Activated CD8-positive, alpha-beta memory T cell treated with anti-CD3 and anti-CD28 coated beads for 1 hour (primary cell): ENCODE data around the gene OR51E1.

ENCODE experiments used
- DNase-seq, 2 donors: peaks; one replicate each; pipeline ENCODE4 v3.0.0-alpha.2; 2020; ENCODE audit warnings: low read depth in 1 of 2; ENCODE audit errors: extremely low read depth in 1 of 2

Gene OR51E1

DNA sequence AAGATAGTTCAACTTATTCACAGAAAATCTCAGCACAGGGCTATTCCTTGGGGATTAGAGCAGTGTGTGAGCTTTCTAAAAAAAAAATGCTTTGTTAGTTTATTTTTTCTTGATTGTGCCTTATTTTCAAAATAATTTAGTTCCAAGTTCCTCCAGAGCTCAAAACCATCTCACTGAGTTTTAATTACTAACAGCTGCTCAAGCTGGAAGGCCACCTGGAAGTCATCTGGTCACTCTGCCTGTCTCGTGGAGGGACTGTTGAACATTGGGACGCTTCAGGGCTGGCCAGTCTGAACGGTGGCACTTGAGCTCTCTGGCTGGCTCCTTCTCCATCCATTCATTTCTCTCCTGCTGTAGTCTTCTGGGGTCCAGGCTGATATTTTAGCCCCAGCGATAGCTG lies 4.0 kb downstream of the OR51E1 start:
- DNase-seq = no peak

DNA sequence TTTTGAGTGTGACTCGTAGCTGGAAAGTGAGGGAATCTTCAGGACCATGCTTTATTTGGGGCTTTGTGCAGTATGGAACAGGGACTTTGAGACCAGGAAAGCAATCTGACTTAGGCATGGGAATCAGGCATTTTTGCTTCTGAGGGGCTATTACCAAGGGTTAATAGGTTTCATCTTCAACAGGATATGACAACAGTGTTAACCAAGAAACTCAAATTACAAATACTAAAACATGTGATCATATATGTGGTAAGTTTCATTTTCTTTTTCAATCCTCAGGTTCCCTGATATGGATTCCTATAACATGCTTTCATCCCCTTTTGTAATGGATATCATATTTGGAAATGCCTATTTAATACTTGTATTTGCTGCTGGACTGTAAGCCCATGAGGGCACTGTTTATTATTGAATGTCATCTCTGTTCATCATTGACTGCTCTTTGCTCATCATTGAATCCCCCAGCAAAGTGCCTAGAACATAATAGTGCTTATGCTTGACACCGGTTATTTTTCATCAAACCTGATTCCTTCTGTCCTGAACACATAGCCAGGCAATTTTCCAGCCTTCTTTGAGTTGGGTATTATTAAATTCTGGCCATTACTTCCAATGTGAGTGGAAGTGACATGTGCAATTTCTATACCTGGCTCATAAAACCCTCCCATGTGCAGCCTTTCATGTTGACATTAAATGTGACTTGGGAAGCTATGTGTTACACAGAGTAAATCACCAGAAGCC lies 11.0 kb downstream of the OR51E1 start:
- no peak for DNase-seq

DNA sequence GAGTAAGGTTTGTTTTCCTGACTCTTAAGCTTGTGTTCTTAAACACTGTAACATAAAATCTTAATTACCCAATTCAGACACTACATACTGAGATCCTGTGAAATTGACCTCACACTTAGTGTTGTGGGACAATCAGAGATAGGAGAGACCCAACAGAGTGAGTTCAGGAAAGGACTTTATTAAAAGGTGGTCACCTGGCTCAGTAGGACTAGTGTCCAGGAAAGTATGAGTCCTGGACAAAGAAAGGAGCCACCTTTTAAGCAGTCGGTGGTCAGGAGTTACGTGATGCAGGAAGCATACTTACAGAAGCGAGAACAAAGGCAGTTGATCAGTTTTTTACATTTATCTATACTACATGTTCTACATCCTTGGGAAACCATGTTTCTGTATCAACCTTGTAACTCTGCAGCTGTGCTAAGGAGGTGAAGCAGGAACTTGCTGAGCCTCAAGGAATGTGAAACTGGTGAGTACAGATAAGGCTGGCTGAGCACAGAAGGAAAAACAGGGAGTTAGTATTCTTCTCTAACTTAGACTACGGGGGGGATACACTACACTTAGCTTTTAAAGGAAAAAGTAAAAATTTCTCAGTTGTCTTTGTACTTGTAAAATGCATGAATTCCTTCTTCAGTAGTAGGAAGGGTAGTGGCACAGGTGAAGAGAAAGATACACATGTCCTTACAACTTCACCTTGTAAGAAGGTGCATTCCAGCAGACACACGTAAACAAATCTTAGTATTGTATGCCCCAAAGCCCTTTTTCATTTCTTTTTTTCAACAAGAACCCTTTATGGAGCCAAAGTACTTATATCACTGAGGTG lies 15.1 kb downstream of the OR51E1 start:
- DNase-seq = no peak

DNA sequence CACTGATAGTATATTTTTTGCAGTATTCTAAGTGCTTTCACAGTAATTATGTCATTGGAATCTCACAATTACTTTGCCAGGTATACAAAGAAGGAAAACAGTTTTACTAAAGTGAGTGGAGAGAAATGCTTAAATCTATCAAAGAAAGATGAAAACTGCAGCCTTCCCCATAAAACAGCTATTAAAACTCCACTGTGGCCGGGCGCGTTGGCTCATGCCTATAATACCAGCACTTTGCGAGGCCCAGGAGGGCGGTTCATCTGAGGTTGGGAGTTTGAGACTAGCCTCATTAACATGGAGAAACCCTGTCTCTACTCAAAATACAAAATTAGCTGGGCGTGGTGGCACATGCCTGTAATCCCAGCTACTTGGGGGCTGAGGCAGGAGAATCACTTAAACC lies 19.1 kb downstream of the OR51E1 start:
- DNase-seq = no peak

DNA sequence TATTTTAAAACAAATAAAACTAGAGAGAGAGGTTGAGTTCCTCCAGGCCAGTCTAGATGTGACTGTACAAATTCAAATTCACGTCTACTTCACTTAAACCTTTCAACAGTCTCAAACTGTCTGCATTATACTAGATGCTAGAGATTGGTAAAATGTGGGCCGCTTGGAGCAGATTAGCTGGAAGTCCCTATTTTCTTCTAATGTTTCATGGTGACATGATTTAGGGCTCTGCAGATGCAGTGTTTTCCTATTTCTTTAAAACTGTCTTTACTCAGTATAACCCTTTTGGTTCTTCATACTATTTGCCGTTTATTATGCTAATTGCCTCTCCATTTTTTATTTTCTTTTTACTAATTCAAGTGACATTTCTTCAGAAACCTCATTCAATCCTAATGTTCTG lies 20.4 kb downstream of the OR51E1 start:
- no peak for DNase-seq

DNA sequence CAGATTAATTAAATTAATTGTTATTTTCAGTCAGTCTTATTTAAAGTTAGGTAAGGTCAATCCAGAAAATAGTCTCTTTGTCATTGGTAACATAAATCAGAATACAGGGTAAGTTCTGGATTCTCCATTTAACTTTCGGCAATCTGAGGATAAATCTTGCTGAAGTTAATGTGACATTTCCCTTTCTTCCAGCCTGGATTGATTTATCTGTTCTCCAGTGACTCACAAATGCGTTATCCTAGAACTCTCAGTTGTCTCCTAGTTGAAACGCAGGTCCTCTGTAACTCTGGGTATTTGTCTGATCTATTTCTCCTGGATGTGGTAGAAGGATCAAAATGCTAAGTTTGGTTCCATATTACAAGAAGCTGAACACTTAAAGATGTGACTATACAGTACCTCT lies 21.0 kb downstream of the OR51E1 start:
- DNase-seq = no peak

DNA sequence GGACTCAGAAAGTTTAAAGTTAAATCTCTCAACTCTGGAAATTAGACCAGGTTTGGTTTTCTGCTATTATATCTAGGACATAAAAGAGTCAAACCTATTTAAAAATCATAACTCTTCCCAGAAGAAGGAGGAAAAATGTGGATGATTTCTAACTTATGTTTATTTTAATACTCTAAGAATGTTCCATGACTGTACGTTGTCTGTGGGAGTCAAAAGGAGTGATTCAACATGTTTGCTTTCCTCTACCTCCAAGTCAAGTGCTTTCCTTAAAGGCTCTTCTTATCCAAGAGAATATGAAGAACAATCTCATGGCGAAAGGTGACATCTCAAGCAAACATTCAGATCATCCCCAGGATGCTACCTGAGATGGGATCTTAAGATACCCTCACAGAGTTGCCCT lies 21.6 kb downstream of the OR51E1 start:
- DNase-seq = no peak

DNA sequence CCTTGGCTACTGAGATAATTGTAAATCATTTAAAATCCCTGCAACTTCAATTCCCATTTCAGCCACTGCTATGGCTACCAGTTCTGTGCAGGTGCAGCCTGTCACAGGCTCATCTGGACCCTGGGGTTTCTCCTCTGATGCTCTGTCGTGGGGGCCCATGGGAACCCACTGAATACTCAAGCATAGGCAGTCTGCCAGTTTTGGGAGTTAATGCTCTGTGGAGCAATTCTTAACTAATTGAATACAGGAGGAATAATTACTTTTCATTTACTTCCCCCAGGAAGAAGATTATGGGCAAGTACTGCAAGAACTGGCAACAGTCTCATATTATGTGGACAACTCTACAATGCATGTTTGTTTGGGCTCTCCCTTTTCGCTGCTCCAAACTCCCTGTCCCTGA lies 28.0 kb downstream of the OR51E1 start:
- DNase-seq = no peak

DNA sequence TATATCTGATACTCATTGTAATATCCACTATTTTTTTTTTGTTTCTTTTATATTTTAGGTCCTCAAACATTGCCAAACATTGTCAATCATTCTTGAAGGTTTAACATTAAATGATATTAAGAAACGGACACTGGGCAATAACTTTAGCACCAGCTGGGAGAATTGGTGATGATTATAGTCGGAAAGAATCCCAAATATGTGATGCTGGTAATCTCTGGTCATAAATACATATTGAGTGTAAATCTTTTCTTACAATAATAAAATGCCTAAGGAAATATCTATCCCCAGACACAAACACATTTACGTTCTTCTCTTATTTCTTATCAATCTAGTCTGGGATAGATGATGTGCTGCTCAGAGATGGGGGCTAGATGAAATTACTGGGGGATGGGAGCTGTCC lies 28.7 kb downstream of the OR51E1 start:
- no peak for DNase-seq

DNA sequence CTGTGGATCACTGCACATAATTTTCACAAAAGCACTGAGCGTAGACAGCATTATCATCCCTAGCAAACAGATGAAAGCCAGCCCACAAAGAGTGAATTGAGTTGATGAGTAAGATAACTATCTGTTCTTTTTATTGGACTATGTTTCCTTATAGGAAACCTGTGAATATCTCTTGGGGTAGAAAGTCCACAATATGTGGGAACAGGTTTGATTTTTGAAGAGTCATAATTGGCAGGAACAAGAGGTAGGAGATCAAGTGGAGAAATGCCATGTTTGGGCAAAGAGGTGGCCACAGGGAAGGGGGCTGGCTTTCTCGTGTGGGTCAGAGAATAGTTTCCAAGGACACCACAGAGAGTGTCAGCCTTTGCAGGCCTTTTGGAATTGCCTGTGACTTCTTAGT lies 30.0 kb downstream of the OR51E1 start:
- DNase-seq = no peak

DNA sequence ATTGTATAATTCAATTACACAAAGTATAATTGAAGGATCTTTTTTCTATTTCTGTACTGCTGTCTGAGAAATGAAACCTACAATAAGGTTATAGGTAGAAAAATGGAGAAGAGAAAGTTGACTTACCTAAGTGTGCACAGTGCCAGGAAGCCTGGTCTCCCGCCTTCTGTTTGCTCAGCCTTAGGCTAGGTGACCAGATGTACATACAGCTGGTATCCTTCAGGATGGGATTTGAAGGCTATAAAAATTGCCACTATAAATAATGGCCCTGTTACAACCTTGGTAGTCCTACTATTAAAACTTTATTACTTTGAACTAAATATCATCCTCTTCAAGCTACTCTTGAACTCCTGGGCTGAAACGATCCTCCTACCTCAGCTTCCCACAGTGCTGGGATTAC lies 34.2 kb downstream of the OR51E1 start:
- DNase-seq = no peak

DNA sequence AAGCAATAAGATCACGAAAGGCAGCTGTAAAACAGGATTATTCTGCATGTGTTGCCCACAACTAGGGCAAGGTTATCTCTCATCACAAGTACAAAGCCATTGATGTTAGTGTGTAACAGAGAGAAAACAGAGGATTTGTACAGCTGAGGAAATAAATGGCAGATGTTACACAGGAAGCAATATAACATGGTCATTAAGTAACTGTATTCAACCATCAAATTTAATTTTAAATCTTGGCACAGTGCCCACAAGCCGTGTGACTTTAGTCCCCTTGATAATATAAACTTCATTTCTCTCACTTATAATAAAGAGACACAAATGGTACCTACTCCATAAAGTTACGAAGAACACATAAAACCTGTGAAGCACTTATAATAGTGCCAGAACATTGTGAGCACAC lies 36.6 kb downstream of the OR51E1 start:
- DNase-seq = no peak

DNA sequence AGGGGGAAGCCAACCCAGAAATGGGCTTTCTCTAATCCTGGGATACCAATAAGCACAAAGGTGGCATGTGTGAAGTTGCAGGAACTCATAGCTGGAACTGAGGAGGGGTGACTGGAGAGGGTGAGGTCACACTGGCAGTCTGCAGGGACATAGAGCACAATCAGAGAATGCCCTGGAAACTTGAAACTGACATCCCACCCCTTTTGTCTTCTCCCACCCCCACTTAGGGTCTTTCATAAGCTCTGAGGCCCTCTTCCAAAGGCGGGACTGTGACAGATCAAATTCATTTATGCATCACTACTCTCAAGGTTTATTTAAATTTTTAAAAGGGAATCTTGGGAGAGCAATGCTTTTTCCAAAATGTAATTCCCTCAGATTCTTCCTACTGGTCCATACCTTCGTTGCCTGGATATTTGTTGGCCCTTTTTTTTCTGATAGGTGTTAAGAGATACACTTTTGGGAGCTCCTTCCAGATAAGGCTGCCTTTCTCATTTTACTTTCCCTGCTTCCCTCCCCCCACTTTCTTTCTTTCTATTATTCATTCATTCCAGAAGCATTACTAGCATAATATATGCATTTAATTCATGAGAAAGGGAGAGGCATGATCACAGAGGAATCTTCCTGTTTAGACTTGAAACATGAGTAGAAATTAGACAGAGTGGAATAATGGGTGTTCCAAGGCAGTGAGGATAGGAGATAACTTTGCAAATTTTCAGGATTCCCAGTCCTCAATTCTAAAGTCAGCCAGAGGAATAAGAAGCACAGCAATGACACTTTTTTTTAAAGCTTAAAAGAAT lies 39.0 kb downstream of the OR51E1 start:
- DNase-seq = no peak

DNA sequence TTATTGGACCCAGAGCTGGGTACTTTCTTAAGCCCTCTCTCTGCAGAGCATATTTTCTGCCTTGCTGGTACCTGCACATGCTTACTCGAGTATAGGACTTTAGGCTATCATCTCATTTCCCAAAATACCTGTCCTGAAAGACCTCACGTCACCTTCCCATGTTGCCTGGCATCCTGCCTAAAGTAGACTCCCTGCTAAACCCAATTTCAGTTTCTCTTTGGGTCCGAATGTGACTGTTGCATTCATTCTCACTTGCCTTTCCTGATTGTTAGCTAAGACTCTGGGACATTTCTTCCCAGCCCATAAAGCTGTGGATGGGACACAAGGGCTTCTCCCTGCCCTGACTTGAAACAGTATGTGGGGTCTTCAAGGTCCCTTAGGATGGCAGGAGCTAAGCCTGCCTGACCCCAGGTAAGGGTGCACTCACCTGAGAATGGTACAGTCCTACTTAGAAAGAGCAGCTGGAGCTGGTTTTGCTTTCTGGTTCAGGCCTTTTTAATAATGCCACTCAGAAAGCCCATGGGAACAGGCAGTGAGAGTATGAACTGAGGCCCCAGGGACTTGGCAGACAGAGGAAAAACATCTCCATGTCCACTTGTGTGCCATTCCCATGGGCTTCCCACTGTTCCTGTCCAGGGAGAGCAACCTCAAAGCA lies 41.0 kb downstream of the OR51E1 start:
- DNase-seq = no peak

DNA sequence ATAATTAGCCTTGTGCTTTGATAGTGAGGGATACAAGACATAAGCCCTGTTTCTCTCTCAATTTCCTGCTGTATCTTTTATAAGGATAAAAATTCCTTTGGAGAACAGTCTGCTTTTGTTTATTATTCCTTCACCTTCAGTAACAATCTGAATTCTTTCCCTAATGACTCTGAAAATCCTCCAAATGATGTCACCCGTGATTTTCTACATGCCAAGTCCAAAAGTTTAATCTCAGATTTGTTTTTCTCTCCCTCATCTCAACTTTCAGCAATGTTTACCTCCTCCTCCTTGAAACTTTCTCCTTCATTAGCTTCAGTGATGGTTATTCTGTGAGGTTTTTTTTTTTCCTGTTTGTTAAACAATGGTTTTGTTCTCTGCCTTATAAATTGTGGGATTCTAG lies 51.7 kb downstream of the OR51E1 start:
- no peak for DNase-seq

DNA sequence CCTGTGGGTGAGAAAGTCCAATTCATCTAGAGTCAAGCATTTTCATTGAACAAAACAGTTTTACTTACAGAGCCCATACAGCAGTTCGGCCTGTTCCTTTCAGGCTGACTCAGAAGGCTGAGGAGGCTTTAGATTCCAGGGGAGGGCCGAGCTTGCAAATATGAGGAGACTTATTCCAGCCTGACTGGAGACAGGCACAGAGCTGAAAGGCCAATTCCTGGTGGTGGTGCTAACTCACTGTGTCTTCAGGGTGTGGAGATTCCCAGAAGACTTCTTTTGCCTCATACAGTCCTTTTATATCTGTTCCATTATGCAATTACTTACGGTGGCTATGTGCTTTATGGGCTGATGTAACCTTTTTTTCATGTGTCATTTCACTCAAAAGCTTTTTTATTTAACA lies 53.8 kb downstream of the OR51E1 start, which contains the start of gene OR51E2:
Gene OR51E2, minus strand, starts transcription at position 269 of the 400 bp plus-strand sequence. CDS start 15,142 bp downstream, outside the sequence.
- DNase-seq = no peak

DNA sequence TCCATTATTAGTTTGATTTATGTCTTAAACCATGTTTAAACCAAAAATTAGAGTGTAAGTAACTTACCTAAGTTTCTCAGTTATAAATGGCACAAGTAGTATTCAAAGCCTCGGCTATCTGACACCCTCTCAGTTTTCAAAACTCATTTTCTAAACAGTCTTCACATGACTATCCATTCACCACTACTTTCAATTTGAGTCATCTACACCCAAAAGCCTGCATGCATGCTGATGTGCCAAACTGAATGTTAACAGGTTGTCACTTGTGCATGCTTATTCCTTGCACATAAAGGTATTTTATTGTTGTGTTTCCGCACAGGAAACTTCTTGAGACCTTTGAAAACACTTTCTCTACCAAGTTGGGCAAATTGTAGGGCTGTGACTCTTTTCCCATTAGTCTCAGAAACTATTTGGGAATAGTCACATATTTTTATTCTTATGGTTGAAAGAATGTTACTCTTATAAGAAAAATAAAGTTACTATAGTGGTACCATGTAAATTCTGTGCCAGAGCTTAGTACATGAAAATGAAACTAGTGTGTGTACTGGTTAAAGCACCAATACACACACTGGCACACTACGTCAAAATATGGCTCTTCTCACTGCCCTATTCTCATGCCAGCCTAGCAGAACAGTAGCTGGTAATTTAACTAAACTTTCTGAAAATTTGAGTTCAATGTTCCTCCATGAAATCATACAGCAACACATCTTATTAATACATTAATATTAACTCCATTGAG lies 56.1 kb downstream of the OR51E1 start:
- no peak for DNase-seq

DNA sequence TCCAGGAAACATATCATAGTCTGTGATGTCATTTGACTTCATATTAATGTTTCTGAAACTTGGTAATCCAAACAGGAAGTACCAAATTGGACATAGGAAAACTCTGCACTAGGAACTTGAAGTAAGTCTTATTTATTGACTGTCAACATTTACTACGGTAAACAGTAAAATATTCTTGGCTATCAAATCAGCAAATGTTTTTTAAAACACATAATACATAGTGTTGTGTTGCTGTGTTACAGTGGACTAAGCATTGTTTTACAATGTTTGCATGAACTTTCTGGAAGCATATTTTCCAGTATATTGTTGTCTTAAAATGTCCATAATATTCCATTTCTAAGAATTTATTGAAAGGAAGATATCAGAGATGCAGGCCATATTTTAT lies 56.6 kb downstream of the OR51E1 start:
- DNase-seq = no peak

DNA sequence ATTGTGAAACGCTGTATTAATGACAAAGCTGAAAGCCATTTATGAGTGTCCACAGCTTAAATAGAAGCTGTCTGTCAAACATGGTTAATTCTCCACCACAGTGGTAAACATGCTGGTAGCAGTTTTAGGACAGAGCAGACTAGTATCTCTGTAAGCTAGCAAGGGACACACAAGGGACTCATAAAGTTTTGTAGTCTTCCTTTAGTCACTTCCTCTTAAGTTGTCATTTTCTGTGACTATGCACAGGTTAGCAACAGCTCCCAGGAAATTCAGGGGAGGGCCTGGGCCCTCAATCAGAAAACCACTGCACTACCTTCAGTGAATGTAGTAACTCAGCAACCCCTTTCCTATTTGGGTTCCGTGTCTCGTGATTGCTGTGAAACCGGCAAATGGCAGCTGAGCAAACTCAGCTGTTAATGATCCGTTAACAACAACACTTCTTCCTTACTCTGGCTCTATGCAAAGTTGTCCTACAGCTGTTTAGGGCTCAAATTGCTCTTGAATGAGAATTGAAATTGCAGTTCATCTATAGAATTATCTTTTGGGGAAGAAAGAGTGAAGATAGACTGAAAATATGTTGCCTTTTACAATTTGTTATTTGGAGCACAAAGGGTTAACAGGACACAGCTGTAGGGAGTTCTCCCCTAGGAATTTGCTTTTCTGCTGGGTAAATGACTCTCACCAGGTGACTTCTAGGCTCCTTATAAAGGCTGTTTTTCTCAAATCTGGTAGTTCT lies 60.4 kb downstream of the OR51E1 start, which contains the start of gene MMP26:
Gene MMP26, plus strand, starts transcription at position 731 of the 736 bp plus-strand sequence.
- no peak for DNase-seq
